ENCODE measurements around the gene KRTAP5-7. TPM values are rescaled to one million over a fixed set of nuclear protein-coding genes. Genes with fewer than 3 reads are reported as not detected.

The KRTAP5-7 gene
- total and polyA plus RNA-seq, 7 donors = 0.32 to 0.49 TPM; not detected in 5

DNA sequence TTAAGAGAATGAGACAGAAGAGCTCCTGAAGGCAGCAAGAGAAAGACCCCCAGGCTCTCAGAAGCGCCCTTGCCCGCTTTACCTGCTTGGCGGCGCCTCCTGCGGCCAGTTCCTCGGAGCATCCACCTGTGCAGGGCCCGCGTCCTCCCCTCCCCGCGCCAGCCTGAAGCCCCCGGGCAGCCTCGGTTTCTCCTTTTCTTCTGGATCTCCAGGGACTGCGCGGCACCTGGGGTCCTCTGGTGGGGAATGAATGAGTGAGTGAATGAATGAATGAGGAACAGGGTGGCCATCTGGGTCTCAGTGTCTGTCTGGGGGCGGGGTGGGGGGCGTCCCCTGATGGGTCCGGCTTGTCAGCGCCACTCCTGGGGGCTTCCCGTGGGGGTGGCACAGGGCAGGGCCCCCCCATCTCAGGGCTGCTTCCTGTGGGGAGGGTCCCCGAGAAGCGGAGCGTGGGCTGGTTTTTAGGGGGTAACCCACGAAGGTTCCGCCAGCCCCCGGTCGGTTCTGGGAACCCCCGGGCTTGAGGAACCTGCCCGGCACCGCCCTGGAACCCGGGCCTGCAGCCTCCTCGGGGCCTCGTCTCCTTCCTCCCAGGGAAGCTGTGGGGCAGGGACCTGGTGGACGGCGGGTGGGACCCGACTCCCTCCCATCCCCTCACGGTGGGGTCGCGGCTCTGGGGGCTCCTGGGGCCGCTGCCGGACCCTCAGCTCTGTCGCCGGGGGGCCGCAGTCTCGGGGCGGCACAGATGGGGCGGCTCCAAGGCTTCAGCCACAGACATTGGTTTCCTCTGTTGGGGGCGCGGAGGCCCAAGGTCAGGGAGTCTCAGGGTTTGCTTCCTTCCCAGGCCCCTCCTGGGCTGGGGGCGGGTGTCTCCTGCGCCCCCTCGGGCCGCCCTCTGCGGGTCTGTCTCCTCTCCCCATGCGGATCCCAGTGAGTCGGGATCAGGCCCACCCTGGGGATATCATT, 8.3 kb upstream of the KRTAP5-7 start:
- no peak overlapping the region for H3K4me3 ChIP-seq
- no peak for DNase-seq

DNA sequence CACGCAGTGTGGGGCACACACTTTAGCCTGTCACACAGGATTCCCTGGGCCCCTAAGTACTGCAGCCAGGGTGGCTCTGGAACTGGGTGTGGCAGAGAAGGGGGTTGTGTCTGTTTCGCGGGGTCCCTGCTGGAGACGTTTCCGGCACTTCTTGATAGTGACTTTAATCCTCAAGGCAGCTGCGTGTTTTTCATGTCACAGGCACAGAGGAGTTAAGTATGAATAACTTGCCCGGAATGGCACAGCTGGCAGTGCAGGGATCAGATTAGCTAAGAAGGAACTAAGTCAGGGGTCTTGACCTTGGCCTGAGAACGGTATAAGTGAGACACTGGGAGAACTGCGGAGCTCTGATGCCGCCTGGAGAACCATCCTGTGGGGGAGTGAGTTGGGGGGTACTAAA, 7.5 kb upstream of the KRTAP5-7 start:
- 85 to 91% methylated on average over 10 of the region's 10 CpGs for WGBS, 2 donors
- no peak for DNase-seq
- no peaks in the 10 kb centered on the region for H3K27me3 ChIP-seq

More for the DNA sequence above, 8.3 kb upstream of the KRTAP5-7 start:
- 96% methylated on average over 55 of the region's 55 CpGs for WGBS, 2 donors
- H3K27me3 ChIP-seq = no peaks in the 10 kb centered on the region
- intact Hi-C loops (cut with DNase I) = no loop called here
- TF ChIP-seq POLR2AphosphoS5 (IDR thresholded peaks at IDR 0.05) (no peak), EP300 (IDR thresholded peaks at IDR 0.05) (no peak), POLR2A (IDR thresholded peaks at IDR 0.05) (no peak)
- TF ChIP-seq, protein P1, sequence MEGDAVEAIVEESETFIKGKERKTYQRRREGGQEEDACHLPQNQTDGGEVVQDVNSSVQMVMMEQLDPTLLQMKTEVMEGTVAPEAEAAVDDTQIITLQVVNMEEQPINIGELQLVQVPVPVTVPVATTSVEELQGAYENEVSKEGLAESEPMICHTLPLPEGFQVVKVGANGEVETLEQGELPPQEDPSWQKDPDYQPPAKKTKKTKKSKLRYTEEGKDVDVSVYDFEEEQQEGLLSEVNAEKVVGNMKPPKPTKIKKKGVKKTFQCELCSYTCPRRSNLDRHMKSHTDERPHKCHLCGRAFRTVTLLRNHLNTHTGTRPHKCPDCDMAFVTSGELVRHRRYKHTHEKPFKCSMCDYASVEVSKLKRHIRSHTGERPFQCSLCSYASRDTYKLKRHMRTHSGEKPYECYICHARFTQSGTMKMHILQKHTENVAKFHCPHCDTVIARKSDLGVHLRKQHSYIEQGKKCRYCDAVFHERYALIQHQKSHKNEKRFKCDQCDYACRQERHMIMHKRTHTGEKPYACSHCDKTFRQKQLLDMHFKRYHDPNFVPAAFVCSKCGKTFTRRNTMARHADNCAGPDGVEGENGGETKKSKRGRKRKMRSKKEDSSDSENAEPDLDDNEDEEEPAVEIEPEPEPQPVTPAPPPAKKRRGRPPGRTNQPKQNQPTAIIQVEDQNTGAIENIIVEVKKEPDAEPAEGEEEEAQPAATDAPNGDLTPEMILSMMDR (IDR thresholded peaks at IDR 0.05) = no peak
- no peaks in the 10 kb centered on the region for H3K36me3 ChIP-seq
- no peak overlapping the region for H3K27ac ChIP-seq
- no peaks in the 10 kb centered on the region for H3K4me1 ChIP-seq
- H3K9me3 ChIP-seq = no peaks in the 10 kb centered on the region

DNA sequence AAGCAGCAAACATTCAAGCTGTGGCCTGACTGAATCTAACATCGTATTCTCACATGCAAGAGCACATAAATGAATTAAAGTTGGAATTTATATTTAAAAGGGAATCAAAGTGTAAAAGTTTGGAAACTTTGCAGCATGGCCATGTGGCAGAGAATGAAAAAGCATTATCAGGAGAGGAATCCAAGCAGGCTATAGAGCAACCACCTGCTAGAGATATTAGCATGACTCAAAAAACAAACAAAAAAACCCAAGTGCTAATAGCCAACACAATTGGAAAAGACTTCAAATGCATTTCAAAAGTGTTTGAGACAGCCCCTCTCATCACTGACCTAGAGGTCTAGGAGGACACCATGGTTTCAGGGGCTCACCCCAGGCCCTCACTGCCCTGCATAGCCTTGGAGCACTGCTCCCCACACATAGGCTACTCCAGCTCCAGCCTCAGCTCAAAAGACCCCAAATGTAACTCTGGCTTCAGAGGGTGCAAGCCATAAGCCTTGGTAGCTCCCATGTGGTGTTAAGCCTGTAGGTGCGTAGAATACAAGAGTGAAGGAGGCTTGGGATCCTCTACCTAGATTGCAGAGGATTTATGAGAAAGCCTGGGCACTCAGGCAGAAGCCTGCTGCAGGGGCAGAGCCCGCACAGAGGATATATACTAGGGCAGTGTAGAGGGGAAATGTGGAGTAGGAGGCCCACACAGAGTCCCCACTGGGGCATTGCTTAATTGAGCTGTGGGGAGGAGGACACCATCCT, 1.7 kb upstream of the KRTAP5-7 start:
- DNase-seq = no peak
- Histone ChIP-seq H3K27ac (no peak overlapping the region), H3K4me1 (no peaks in the 10 kb centered on the region), H3K4me3 (no peak overlapping the region), H3K27me3 (no peaks in the 10 kb centered on the region), H3K36me3 (no peaks in the 10 kb centered on the region), H3K9me3 (no peaks in the 10 kb centered on the region)
- intact Hi-C loops (cut with DNase I) = no loop called here
- TF ChIP-seq, protein P1 (IDR thresholded peaks at IDR 0.05) = no peak
- WGBS, 2 donors = 63 to 64% methylated on average over 3 of the region's 3 CpGs

More for the DNA sequence above, 7.5 kb upstream of the KRTAP5-7 start:
- intact Hi-C loops (cut with DNase I) = no loop called here
- Histone ChIP-seq H3K9me3 (no peaks in the 10 kb centered on the region), H3K36me3 (no peaks in the 10 kb centered on the region), H3K4me3 (no peak overlapping the region), H3K27ac (no peak overlapping the region), H3K4me1 (no peaks in the 10 kb centered on the region)
- TF ChIP-seq, protein P1 (IDR thresholded peaks at IDR 0.05) = no peak
- TF ChIP-seq EP300 (IDR thresholded peaks at IDR 0.05) (no peak), POLR2AphosphoS5 (IDR thresholded peaks at IDR 0.05) (no peak), POLR2A (IDR thresholded peaks at IDR 0.05) (no peak)

DNA sequence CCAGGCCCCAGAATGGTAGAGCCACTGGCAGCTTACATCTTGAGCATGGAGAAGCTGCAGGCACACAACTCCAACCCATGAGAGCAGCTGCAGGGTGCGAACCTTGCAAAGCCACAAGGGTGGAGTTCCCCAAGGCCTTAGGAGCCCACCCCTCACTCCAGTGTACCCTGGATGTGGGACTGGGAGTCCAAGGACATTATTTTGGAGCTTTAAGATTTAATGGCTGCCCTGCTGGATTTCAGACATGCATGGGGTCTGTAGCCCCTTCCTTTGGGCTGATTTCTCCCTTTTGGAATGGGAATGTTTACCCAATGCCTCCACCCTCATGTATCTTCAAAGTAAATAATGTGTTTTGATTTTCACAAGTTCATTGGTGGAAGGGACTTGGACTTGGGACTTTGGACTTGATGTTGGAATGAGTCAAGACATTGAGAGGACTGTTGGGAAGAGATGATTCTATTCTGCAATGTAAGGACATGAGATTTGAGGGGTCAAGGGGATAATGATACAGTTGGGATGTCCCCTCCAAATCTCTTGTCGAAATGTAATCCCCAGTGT, 1.1 kb upstream of the KRTAP5-7 start:
- WGBS, 2 donors = 85 to 89% methylated on average over 2 of the region's 2 CpGs

More for the DNA sequence above, 1.1 kb upstream of the KRTAP5-7 start:
- TF ChIP-seq, protein P1 (IDR thresholded peaks at IDR 0.05) = no peak
- TF ChIP-seq POLR2AphosphoS5 (IDR thresholded peaks at IDR 0.05) (no peak), POLR2A (IDR thresholded peaks at IDR 0.05) (no peak), EP300 (IDR thresholded peaks at IDR 0.05) (no peak)
- no peaks in the 10 kb centered on the region for H3K27me3 ChIP-seq
- no peaks in the 10 kb centered on the region for H3K36me3 ChIP-seq
- intact Hi-C loops (cut with DNase I) = no loop called here
- no peak overlapping the region for H3K27ac ChIP-seq
- H3K4me1 ChIP-seq = no peaks in the 10 kb centered on the region
- H3K9me3 ChIP-seq = no peaks in the 10 kb centered on the region
- DNase-seq = no peak
- no peak overlapping the region for H3K4me3 ChIP-seq
